SU-DHL-6 (cell line): ENCODE data around the gene AMBP.

ENCODE experiments used
- H2AFZ ChIP-seq: fragments of 200-600 bp; sonication (generic); 2 replicates; pipeline ENCODE4 v1.6.1; 2014; ENCODE audit warnings: low read depth, mild to moderate bottlenecking, moderate library complexity, mixed read lengths, antibody characterized with exemption, low read length; ENCODE audit not compliant: severe bottlenecking
- H3F3A ChIP-seq: fragments of 200-600 bp; shearing (Covaris generic); 2 replicates; pipeline ENCODE4 v1.6.0; 2016; ENCODE audit warnings: antibody characterized with exemption, mild to moderate bottlenecking; ENCODE audit not compliant: insufficient read depth
- H3K27ac ChIP-seq: fragments of 200-600 bp; sonication (generic); 2 replicates; pipeline ENCODE4 v1.5.1; 2016; ENCODE audit warnings: low read depth, mild to moderate bottlenecking, low read length, moderate library complexity, mixed read lengths
- H3K27me3 ChIP-seq: fragments of 200-600 bp; sonication (generic), shearing (Covaris generic); 2 replicates; pipeline ENCODE4 v1.6.0; 2014; ENCODE audit warnings: mild to moderate bottlenecking, low read length
- H3K36me3 ChIP-seq: fragments of 200-600 bp; sonication (generic); 2 replicates; pipeline ENCODE4 v1.6.1; 2014; ENCODE audit warnings: mild to moderate bottlenecking, low read length, mixed read lengths
- H3K4me2 ChIP-seq: fragments of 300-600, 200-600 bp; shearing (Covaris generic), sonication (generic); 2 replicates; pipeline ENCODE4 v1.6.0; 2014; ENCODE audit warnings: low read length, low read depth, mild to moderate bottlenecking; ENCODE audit not compliant: poor library complexity, severe bottlenecking
- H3K4me3 ChIP-seq: fragments of 200-600 bp; sonication (generic); 2 replicates; pipeline ENCODE4 v1.5.1; 2014; ENCODE audit warnings: antibody characterized with exemption, low read length, mild to moderate bottlenecking, mixed read lengths; ENCODE audit not compliant: insufficient read depth, poor library complexity, severe bottlenecking
- H3K79me2 ChIP-seq: fragments of 200-600 bp; sonication (generic); 2 replicates; pipeline ENCODE4 v1.6.1; 2014; ENCODE audit warnings: mild to moderate bottlenecking, low read length, moderate library complexity; ENCODE audit not compliant: insufficient read depth
- H3K9ac ChIP-seq: fragments of 200-600 bp; sonication (generic); 2 replicates; pipeline ENCODE4 v1.7.0; 2014; ENCODE audit warnings: mild to moderate bottlenecking, low read length
- H3K9me2 ChIP-seq: fragments of 200-600 bp; sonication (generic); replicated peaks from 2 replicates; pipeline ENCODE4 v1.6.1; 2014; ENCODE audit warnings: low read length; ENCODE audit not compliant: insufficient read depth
- H3K9me3 ChIP-seq: fragments of 200-600 bp; sonication (generic); 2 replicates; pipeline ENCODE4 v1.6.1; 2014; ENCODE audit warnings: low read length, mixed read lengths; ENCODE audit not compliant: insufficient read depth
- H4K20me1 ChIP-seq: fragments of 200-600 bp; sonication (generic); 2 replicates; pipeline ENCODE4 v1.6.1; 2014; ENCODE audit warnings: low read depth, mild to moderate bottlenecking, antibody characterized with exemption, low read length, moderate library complexity, mixed read lengths
- CTCF ChIP-seq: fragments of 200-600 bp; sonication (generic); IDR thresholded peaks from one replicate; pipeline ENCODE4 v1.5.1; 2017; ENCODE audit warnings: antibody characterized with exemption, mild to moderate bottlenecking, low read length, moderate library complexity; ENCODE audit not compliant: insufficient read depth, poor library complexity, severe bottlenecking
- EZH2phosphoT487 ChIP-seq: fragments of 200-600 bp; sonication (generic), shearing (Covaris generic); conservative IDR thresholded peaks from 2 replicates; pipeline ENCODE4 v1.6.1; 2018; ENCODE audit warnings: mild to moderate bottlenecking, antibody characterized with exemption, low read length, moderate library complexity, mixed read lengths

The AMBP gene

GRCh38 chr9:114056527-114056926, 21.6 kb downstream of the AMBP start:
- Histone ChIP-seq H3K4me2 (no peak overlapping the region), H2AFZ (no peak overlapping the region), H3K4me3 (no peak overlapping the region), H3K27me3 (no peaks in the 10 kb centered on the region), H3K9me2 (no peaks in the 10 kb centered on the region), H4K20me1 (no peaks in the 10 kb centered on the region), H3K27ac (no peak overlapping the region), H3F3A (no peaks in the 10 kb centered on the region), H3K79me2 (no peaks in the 10 kb centered on the region), H3K36me3 (no peaks in the 10 kb centered on the region), H3K9me3 (no peaks in the 10 kb centered on the region), H3K9ac (no peak overlapping the region)
- TF ChIP-seq EZH2phosphoT487: no peak
- TF ChIP-seq CTCF: no peak

GRCh38 chr9:114055894-114056293, 22.2 kb downstream of the AMBP start:
- no peaks in the 10 kb centered on the region for H3F3A ChIP-seq
- H3K9ac ChIP-seq: no peak overlapping the region
- H3K27ac ChIP-seq: no peak overlapping the region
- TF ChIP-seq CTCF (no peak), EZH2phosphoT487 (no peak)
- no peaks in the 10 kb centered on the region for H3K36me3 ChIP-seq
- H3K4me2 ChIP-seq: no peak overlapping the region
- no peaks in the 10 kb centered on the region for H3K79me2 ChIP-seq
- H4K20me1 ChIP-seq: no peaks in the 10 kb centered on the region
- H3K9me2 ChIP-seq: no peaks in the 10 kb centered on the region
- no peaks in the 10 kb centered on the region for H3K9me3 ChIP-seq
- H3K27me3 ChIP-seq: no peaks in the 10 kb centered on the region
- no peak overlapping the region for H3K4me3 ChIP-seq
- H2AFZ ChIP-seq: no peak overlapping the region

GRCh38 chr9:114055061-114055460, 23.0 kb downstream of the AMBP start:
- H3K27ac ChIP-seq: no peak overlapping the region

More at GRCh38 chr9:114055061-114055460, 23.0 kb downstream of the AMBP start:
- Histone ChIP-seq H3K4me3 (no peak overlapping the region), H3K9me2 (no peaks in the 10 kb centered on the region), H3K9me3 (no peaks in the 10 kb centered on the region), H3K9ac (no peak overlapping the region), H3K36me3 (no peaks in the 10 kb centered on the region), H3K79me2 (no peaks in the 10 kb centered on the region), H3K27me3 (no peaks in the 10 kb centered on the region), H3F3A (no peaks in the 10 kb centered on the region), H2AFZ (no peak overlapping the region), H3K4me2 (no peak overlapping the region), H4K20me1 (no peaks in the 10 kb centered on the region)
- TF ChIP-seq CTCF: no peak
- TF ChIP-seq EZH2phosphoT487: no peak
